DMS79 (cell line): ENCODE data around the gene SIRT6.
"Not testable (repeated sequence)": the region's sequence is repeated elsewhere in the genome, so short reads cannot be mapped to it uniquely, and the experiment has no call there.

Source experiments
- DNase-seq: peaks from one replicate; lab custom pipeline; 2025; lab: John Stamatoyannopoulos, UW

SIRT6 gene

GRCh38 chr19:4174895-4175668, 7.3 kb downstream of the SIRT6 start:
- DNase-seq, result no peak

- no peak for DNase-seq
Observed at GRCh38 chr19:4174213-4174894, 8.0 kb downstream of the SIRT6 start.

DNA sequence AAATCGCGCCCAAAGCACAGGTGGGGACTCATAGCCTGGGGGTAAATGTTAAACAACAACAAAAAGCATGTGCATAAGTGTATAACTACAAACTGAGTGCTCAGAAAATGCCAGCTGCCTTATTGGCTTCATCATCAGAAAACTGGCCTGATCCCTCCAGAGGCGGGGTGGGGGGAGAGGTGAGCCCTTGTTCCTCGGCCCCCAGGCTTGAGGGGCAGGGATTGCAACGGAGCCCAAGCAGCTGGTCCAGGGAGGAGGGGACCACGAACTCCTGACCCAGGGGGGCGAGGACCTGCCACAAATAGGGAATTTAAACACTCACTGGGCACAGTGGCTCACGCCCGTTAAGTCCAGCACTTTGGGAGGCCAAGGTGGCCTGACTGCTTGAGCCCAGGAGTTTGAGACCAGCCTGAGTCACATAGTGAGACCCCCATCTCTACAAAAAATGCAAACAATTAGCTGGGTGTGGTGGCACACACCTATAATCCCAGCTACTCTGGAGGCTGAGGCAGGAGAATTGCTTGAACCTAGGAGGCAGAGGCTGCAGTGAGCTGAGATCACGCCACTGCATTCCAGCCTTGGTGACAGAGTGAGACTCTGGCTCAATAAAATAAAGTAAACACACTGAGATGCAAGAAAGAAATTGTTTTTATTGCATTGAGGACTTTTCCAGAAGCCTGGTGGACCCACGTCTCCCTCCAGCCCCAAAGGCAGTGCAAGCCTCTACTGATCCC, 8.7 kb downstream of the SIRT6 start:
- no peak for DNase-seq

DNA sequence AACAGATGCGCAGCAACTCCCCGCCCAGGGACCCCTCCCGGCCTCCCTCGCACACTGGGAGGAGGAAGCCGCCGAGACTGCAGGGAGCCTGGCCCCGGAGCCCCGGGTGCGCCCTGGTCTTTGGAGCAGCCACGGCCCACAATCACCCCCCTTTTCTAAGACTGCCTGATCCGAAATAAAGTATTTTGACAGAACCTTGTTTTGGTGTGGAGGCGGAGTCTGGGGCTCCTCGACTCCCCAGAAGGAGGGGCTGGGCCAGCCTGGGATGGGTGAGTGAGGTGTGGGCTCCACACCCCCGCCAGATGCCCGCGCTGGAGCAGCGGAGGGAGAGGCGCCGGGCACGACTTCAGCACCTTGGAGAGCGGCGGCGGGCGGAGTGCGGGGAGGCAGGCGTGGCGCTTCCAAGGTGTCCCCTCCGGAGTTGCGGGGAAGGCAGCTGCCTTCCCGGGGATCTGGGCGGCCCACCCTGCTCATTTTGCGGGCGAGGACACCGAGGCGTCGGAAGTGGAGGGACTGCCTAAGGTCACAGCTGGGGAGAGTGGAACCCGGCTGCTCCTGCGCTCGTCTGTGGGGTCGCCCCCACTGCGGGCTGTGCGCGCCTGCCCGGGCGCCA, 9.4 kb downstream of the SIRT6 start:
- DNase-seq, result no peak

GRCh38 chr19:4171676-4172075, 10.7 kb downstream of the SIRT6 start:
- no peak for DNase-seq

DNA sequence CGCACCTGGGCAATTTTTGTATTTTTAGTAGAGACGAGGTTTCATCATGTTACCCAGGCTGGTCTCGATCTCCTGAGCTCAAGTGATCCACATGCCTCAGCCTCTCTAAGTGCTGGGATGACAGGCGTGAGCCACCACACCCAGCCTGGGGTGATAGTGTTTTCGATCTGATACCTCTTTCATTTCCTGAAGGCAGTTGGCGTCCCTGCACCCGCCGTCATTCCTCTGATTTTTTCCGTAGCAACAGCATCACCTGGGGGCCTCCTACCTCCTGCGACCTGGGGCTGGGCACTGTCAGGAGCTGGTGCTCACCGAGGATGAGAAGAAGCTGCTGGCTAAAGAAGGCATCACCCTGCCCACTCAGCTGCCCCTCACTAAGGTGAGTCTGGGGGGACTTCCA, 18.1 kb downstream of the SIRT6 start:
- DNase-seq, result no peak

DNA sequence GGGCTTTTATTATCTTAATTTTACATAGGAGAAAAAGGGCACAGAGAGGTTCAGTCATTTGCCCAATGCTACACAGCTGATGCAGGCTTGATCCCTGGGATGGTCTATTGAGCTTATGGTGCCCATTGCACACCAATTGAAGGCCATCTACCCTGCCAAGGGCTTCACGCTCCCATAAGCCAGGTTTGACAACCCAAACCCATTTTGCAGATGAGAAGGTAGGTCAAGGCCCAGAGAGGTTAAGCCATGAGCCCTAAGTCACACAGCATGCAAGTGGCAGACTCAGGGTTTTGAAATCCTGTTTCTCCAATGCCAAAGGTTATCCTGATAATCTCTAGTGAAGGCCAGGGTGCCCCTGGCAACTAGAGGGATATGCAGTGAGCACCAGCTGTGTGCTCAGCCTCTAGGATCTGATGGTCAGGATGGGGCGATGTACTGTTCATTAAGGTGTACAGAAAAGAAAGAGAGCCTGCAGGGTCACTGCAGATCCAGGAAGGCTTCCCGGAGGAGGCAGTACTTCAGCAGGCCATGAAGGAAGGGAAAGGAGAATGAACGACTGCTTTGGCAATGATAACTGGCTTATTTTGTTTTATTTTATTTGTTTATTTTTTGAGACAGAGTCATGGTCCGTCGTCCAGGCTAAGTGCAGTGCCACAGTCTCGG, 20.8 kb downstream of the SIRT6 start:
- no peak for DNase-seq

- not testable (repeated sequence) for DNase-seq
Observed at GRCh38 chr19:4157971-4158370, 24.4 kb downstream of the SIRT6 start.

GRCh38 chr19:4157164-4157563, 25.2 kb downstream of the SIRT6 start:
- no peak for DNase-seq

GRCh38 chr19:4154571-4155312, 27.6 kb downstream of the SIRT6 start:
- DNase-seq, result no peak

GRCh38 chr19:4152241-4152998, 29.9 kb downstream of the SIRT6 start:
- no peak for DNase-seq

GRCh38 chr19:4151623-4152022, 30.7 kb downstream of the SIRT6 start:
- no peak for DNase-seq

DNA sequence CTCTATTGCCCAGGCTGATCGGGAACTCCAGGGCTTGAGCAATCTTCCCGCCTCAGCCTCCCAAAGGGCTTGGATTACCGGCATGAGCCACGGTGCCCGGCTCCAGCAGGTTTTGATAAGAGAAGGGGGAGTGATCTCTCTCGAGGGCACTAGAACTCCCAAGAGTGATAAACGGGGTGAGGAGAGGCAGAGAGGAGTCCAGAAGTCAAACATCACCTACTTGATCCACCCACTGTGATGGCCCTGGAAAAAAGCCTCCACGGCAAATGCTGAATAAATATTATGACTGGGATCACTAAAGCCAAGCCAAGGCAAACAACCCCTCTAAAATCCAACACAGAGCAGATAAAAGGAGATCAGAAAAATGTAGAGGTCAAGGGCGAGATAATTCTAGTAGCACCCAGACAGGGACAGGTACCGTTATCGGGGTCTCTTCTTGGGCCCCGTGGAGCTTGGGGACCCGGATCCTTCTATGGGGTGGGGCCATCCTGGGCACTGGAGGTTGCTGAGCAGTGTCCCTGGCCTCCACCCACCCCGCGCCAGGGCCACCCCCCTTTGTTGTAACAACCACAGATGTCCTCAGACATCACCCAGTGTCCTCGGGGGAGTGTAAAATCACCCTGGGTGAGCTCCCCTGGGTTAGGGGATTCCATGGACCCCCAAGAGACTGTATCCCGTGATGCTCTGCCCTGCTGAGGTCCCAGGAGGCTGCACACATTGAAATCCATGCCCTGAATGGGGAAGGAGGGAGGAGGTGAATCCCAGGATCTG, 32.7 kb downstream of the SIRT6 start:
- DNase-seq, result no peak

DNA sequence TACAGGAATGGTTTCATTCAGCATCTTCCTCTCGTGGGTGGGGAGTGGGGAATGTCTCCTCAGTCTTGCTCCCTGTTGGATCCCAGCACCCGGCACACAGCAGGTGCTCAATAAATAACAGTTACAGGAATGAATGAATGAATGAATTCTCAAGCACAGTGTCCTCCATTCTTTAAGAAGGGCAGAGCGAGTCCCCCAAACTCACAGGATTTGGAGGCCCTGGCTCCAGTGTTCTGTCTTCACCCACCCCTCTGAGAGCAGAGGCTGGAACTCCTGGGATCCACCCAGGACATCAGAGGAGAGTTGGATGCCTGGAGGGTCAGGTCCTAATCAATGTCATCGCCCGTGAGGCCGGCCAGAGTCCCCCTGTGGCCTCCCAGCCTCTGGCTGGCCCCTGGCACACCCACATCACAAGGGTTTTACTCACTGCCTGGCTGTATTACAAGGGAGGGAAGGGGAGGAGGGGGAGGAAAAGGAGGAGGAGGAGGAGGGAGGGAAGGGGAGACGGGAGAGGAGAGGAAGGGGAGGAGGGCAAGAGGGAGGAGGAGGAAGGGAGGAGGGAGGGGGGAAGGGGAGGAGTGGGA, 37.6 kb downstream of the SIRT6 start:
- no peak for DNase-seq

DNA sequence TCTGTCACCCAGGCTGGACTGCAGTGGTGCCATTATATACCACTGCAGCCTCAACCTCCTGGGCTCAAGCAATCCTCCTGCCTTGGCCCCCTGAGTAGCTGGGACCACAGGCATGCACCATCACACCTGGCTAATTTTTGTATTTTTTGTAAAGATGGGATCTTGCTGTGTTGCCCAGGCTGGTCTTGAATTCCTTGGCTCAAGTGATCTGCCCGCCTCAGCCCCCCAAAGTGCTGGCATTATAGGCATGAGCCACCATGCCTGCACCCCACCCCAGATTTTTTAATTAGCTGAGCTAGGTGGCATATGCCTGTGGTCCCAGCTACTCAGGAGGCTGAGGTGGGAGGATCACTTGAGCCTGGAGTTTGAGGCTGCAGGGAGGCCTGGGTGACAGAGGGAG, 39.4 kb downstream of the SIRT6 start:
- DNase-seq, result not testable (repeated sequence)

GRCh38 chr19:4140237-4140711, 42.1 kb downstream of the SIRT6 start:
- DNase-seq, result peak; percentile 16

DNA sequence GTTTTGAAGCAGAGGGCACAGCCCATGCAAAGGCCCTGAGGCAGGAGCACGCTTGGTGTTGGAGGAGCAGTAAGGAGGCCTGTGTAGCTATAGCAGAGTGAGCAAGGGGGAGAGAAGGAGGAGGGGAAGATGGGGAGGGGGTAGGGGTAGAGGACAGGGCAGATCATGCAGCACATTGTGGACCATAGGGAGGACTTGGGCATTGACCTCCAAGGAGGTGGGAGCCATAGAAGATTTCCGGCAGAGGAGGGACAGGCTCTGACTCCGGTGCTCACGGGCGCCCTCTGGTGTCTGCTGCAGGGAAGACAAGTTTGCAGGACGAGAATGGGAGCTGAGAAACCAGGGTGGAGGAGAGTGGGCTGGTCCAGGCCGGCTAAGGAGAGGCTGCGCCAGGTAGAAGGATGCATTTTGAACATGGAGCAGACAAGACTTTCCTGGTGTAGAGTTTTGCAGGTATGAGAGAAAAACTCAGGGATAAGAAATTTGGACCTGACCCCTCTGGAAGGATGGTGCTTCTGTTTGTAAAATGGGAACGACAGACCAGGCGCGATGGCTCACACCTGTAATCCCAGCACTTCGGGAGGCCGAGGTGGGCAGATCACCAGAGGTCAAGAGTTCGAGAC, 42.6 kb downstream of the SIRT6 start:
- no peak for DNase-seq

- DNase-seq, result no peak
Observed at GRCh38 chr19:4138445-4138844, 43.9 kb downstream of the SIRT6 start.

- DNase-seq, result no peak
Observed at GRCh38 chr19:4136680-4137088, 45.7 kb downstream of the SIRT6 start.
